Measurements from ENCODE around the gene AMFR.
"Not testable (repeated sequence)": the region's sequence is repeated elsewhere in the genome, so short reads cannot be mapped to it uniquely, and the experiment has no call there.

Gene AMFR

DNA sequence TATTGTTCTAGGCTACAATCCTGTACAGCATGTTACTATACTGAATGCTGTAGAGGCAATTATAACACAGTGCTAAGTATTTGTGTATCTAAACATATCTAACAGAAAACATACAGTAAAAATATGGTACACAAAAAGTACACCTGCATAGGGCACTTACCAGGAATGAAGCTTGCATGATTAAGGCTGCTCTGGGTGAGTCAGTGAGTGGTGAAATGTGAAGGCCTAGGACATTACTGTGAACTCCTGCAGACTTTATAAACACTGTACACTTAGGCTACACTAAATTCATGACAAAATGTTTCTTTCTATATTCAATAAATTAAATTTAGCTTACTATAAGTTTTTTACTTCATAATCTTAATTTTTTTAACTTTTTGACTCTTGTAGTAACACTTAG lies 37.1 kb downstream of the AMFR start:
- no peak for DNase-seq (ENCODE audit: low read depth)

DNA sequence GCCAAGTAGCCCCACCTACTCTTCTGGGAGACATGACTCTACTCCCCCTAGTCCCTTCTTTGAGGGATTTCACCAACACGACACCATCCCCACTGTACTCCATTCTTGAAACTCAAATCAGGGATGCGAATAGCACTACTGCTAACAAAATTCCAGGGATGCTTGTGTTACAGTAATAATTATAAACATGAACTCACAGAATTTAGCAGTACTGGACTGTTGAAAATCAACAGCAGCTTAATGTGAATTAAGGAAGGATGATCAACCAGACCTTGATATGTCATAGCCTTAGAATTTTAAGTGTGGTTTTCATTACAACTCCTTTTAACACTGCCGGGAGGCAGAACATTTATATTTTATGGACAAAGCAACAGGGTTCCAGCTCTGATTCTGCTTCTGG lies 37.9 kb downstream of the AMFR start:
- no peak for DNase-seq (ENCODE audit: low read depth)

DNA sequence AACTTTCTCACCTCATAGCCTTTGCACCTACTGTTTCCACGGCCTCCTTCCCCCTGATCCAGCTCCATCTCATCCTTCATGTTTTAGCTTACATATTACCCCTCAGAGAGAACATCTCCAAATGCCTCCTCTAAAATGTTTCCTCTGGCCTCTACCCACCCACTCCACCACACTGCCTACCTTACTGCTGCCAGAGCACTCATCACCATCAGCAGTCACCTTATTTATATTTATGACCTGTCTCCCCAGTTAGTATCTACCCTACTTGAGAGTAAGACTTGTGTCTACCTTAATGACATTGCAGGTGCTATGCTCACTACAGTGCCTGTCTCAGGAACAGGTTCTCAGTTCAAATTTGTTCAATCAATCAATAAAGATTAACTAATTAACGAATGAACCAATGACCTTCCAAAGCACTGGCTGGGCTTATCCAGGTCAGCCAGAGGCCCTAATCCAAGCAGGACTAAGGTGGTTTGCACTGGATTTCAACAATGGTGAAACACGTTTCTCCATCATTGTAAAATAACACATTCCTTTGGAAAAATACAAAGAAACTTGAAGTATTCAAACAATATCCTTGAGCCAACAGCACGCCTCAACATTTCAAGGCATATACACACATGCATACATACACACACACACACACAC lies 41.1 kb downstream of the AMFR start:
- no peak for DNase-seq (ENCODE audit: low read depth)

DNA sequence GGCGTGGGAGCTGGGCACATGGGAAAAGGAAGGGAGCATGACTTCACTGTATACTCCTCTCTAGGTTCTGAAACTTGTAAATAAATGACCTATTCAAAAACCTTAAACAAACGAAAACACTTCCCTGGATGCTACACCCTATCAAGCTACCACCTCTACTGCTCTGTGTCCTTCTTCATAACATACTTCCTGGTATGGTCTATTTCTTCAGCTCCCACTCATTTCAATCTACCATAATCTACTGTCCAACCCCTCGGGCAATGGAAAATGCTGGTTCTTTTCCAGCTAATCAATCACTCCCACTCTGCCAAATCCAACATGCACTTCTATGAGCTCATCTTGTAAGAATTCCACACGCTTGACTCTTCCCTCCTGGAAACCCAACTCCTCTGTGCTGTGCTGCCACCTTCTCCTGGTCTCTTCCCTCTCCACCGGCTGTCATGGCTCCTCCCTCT lies 42.4 kb downstream of the AMFR start:
- no peak for DNase-seq (ENCODE audit: low read depth)

DNA sequence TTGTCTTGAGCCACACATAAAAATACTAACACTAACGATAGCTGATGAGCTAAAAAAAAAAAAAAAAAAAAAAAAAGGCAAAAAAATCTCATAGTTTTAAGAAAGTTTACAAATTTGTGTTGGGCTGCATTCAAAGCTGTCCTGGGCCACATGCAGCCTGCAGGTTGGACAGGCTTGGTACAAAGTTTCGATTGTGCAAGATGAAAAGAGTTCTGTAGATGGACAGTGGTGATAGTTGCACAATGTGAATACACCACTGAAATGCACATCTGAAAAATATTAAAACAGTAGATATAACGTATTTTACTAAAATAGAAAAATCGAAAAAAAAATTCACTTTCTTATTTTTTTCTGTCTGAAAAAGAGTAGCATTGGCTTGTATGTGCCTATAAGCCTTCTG lies 42.9 kb downstream of the AMFR start:
- no peak for DNase-seq (ENCODE audit: low read depth)

DNA sequence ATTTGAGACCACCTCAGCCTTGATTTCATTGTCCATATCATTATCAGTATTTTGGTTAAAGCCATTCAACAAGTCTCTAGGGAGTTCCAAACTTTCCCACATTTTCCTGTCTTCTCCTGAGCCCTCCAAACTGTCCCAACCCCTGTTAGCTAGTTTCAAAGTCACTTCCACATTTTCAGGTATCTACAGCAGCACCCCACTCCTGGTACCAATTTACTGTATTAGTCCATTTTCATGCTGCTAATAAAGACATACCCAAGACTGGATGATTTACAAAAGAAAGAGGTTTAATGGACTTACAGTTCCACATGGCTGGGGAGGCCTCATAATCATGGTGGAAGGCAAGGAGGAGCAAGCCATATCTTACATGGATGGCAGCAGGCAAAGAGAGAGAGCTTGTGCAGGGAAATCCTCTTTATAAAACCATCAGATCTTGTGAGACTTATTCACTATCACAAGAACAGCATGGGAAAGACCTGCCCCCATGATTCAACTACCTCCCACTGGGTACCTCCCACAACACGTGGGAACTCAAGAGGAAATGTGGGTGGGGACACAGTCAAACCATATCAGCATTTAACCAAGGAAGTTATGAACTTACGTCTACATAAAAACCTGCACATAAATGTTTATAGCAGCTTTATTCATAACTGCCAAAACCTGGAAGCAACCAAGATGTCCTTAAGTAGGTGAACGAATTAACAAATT lies 44.4 kb downstream of the AMFR start:
- DNase-seq (ENCODE audit: low read depth) = not testable (repeated sequence)

DNA sequence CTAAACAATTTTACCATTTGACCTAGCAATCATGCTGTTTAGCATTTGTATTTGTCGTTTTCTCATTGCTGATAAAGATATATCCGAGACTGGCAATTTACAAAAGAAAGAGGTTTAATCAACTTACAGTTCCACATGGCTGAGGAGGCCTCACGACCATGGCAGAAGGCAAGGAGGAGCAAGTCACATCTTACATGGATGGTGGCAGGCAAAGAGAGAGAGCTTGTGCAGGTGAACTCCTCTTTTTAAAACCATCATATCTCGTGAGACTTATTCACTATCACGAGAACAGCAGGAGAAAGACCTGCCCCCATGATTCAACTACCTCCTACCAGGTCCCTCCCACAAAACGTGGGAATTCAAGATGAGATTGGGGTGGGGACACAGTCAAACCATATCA lies 46.3 kb downstream of the AMFR start:
- not testable (repeated sequence) for DNase-seq (ENCODE audit: low read depth)

DNA sequence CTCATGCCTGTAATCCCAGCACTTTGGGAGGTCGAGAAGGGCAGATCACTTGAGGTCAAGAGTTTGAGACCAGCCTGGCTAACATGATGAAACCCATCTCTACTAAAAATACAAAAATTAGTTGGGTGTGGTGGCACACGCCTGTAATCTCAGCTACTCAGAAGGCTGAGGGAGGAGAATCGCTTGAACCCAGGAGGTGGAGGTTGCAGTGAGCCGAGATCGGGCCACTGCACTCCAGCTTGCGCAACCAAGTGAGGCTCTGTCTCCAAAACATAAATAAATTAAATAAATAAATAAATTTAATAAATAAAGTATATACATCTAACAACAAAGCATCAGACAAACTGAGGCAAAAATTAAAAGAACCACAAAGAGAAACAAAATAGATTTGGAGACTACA lies 49.6 kb downstream of the AMFR start:
- DNase-seq (ENCODE audit: low read depth) = not testable (repeated sequence)

DNA sequence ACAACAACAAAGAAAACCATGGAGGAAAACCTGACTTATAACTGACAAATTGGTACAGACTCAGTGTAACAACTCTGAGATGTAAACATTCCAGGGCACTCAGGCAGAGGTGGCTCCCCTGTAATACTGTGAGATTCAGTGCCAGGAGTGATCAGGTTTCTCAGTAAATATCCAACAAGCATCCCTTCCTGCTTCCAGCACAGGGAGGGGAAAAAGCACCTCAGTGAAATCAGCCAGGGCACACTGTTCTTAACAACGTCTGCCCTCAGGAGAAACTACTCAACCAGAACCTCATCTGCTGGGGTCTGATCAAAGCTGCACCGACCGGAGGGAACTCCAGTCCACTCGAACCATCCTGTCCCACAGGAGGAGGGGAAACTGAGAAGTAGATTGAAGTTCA lies 52.3 kb downstream of the AMFR start:
- no peak for DNase-seq (ENCODE audit: low read depth)

DNA sequence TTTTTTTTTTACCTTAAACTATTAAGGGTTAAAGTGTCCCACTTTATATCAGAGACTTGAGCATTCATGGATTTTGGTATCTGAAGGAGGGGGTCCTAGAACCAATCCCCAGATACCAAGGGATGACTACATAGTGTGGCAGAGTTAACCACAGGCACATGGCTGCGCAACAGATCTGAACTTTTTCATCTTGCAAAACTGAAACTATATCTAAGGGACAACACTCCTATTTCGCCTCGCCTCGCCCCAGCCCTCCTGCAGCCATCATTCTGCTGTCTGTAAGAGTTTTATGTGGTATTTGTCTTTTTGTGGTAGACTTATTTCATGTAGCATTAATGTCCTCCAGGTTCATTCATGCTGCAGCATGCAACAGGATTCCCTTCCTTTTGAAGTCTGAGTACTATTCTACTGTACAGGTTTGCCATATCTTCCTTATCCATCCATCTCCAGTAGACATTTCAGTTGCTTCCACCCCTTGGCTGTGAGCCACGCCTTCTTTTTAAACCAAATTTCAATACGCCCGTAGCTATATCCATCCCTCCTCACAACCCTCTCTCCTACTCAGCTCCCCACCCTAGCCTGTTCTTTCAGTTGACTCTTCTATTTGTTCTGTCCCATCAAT lies 53.2 kb downstream of the AMFR start:
- DNase-seq (ENCODE audit: low read depth) = no peak

DNA sequence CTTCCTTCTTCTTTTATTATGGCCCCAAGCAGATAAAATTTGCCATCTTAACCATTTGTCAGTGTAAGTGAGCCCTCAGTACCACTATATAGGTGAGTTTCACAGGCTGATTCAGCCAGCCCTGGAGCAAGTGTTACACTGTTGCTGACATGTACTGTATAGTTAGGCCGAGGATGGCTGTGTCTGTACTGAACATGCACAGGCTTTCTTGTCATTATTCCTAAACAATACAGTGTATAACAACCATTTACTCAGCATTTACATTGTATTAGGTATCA lies 53.7 kb downstream of the AMFR start:
- no peak for DNase-seq (ENCODE audit: low read depth)

DNA sequence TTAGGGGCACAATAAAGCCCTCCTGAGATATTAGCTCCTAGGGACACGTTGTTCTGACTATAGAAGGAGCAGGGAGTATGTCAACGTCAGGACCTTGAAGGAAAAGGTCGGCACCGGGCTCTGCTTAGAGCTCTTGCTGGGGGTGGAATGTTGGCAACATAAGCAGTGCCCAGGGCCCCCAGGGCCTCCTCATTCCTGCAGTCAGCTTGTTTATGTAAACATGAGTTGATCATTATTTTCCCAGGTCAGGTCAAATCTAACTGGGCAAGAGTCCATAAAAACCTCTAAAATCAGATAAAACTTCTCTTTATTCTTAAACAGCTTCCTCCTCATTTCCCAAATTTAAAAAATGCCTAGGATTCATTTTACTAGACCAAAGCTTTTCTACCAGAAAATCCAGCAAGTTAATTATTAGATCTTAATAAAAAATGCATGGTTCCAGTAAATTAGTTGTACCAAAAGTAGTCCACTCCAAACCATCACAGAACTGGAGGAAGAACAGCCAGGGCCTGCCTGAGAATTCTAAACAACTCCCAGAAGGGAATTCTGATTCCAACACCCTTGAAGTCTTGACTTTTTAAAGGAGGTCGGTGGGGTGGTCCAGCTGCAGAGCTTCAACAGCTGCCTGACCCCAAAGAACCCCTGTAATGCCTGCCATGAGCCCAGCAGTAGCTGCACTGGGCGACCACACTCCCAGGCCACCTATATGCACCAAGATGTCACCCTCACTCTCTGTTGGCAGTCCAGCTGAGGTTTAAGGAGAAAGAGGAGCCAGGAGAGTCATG lies 54.3 kb downstream of the AMFR start:
- DNase-seq (ENCODE audit: low read depth) = no peak

DNA sequence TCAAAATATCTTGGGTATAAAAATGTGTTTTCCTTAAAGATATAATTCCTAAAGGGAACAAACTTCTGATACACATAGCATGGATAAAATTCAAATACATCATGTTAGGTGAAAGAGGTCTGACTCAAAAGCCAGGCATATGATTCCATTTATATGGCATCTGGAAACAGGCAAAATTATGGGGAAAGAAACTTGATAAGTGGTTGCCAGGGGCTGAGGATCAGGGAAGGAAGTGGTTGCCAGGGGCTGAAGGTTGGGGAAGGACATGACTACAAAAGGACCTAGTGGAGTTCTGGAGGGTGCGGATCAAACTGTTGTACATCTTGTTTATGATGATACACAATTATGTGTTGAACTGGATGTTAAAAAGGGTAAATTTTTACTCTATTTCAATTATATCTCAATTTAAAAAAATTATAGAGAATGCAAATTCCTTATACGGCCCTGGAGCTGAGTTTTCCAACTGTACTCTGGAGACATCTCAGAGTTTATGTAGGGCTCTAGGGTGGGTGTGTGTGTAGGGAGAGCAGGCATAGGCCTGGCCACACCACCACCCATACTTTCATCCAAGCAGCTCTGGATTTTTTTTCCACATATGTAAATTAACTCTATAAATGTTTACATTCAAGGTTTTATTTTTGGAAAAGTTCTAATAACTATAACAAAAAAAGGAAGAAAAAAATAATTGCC lies 55.0 kb downstream of the AMFR start:
- no peak for DNase-seq (ENCODE audit: low read depth)

DNA sequence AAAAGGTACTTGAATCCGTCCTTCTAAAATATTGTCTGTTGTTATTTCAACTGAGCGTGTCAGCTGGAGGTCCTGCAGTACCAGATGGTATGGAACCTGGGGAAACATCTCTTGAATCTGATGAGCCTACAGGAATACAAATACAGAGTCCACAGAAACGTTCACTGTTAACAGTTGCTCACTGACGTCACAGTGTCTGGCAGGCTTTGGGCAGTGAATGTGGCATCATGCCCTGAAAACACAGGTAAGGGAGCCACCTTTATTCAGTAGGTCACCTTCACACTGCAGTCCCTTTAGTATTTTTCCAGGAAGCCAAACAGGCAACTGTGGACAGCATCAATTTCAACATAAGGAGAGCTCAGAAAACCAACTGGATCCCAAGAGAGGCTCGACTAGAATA lies 56.1 kb downstream of the AMFR start:
- DNase-seq (ENCODE audit: low read depth) = no peak

DNA sequence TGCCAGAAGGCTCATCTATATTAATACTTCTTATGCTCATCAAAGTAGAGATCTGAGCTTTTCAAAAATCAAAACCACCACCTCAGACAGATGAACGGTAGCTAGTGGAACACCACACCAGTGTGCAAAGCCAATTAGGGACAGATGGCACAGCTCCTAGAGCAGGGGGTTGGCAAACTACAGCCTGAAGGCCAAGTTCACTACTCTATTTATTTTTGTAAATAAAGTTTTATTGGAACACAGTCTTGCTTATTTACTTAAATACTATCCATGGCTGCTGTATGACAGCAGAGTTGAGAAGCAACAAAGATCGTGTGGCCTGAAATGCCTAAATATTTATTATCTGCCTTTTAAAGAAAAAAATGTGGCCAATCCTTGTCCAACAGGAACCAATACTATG lies 56.8 kb downstream of the AMFR start:
- DNase-seq (ENCODE audit: low read depth) = no peak

DNA sequence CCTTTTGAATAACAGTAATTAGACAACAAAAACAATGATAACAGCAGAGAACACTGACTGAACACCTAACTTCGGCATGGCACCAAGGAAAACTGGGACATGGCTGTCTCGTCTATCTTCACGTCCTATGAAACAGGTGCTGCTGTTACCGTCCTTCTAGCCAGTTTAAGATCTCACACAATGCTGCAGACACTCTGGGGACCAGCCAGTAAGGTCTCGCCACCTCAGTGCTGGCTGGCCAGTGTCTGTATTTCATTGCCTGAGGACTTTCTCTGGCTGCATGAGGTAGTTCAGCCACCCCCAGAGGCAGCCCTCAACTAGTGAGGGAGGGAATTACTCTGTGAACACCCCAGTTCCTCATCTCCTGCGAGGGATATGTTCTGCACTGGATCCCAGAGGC lies 57.6 kb downstream of the AMFR start:
- DNase-seq (ENCODE audit: low read depth) = no peak

DNA sequence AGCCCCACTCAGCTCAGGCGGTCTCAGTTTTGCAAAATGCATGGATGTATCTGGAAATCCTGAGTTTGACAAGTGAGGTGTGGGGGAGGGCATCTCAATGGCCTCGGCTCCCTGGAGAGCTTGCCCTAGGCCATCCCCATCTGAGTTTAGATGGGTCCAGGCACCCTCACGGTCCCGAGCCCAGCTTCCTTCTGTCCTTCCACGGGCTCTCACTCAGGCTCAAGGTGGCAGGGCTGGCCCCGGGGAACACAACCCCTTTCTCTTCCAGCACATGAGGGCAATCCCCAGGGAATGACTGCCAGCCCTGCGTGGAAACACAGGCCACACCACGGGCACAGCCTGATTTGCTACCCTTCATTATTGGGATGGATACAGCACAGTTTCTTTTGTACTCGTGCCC lies 58.4 kb downstream of the AMFR start:
- no peak for DNase-seq (ENCODE audit: low read depth)

DNA sequence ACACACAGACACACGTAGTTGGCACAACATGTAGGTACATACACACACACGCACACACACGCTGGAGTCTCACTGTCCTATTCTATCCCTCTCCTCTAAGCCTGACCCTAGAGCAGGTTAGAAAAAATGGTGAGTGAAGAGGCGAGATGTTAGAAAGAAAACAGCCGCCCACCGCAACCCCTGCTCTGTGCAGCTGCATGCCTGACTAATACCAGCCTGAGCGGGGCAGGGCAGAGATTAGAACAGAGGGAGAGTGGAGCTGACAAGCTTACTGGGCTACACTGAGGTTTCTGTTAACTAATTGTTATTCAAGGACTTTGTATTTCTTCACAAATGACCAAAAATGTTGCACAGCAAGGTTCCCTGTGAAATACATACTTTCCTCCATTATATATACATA lies 59.8 kb downstream of the AMFR start:
- no peak for DNase-seq (ENCODE audit: low read depth)

DNA sequence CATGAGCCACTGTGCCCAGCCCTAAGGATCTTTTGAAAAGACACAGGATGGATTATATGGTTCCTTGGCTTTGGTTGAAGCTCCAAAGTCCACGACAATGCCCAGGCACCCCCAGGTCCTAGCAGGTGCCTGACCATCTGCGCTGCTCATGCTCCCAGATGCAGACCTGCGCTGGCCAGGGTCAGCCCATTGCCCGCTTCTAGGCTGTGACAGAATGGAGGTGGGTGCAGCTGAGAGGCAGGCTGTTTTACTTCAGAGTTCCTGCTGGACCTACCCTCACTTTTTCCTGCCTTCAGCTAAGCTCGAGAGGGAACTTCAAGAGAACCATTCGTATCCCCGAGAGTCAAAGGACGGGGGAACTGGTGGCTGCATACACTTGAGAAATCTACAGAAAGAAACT lies 60.5 kb downstream of the AMFR start:
- DNase-seq (ENCODE audit: low read depth) = no peak

DNA sequence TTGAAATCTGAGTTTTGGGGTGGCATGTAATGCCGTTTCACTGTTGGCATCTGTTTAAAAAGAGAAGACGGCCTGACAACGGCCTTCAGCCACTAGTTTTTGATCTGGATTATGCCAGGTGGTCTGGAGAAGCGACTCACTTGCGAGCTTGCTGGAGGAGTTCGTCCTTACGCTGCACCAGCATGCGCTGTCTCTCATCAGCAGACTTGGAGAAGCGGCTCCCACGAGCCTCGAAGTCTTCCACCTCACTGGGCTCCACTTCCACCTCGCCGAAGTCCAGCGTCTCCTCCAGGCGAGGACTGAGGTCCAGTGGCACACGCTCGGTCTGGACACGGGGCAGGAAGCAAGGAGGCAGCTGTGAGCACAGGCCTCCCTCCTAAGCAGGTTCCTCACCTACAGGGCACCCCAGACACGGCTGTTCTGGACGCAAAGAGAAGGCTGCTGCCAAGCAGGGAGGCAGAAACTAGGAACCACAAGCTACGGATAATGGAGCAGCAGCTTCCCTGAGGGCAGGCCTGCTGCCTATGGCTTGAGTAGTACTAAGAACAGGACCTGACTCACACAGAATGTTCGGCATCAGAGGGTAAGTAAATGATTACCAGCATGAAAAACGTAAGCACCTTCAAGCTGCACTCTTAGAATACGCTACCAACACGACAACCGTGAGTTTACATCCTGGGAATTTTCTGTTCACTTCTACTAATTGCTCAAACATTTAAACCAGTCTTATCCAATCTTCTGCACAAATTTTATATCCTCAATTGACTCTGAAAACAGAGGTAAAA lies 61.4 kb downstream of the AMFR start:
- DNase-seq (ENCODE audit: low read depth) = no peak

DNA sequence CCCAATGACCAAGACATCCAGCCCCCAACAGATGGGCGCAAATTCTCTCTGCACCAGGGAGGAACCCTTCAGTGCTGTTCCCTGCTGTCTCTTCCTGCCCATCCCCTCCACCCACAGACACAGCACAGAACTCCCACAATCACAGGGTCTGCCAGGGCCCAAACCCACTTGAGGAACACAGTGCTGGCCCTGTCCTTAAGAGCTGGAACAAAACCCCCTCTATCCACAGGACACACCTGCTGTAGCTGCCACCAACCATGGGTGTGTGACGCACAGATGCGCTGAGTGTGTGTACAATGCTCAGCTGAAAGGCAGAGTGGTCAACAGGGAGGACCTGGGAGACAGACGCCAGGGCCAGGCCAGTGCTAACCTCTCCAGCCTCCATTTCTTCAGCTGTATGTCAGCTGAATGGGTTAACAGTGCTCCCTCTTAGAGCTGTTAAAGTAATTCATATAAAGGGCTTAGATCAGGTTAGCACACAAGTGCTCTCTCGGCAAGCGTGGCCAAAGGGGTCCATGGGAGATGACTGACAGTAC lies 62.1 kb downstream of the AMFR start:
- DNase-seq (ENCODE audit: low read depth) = no peak

Measured in stimulated activated CD4-positive, alpha-beta T cell treated with anti-CD3 and anti-CD28 coated beads, Interleukin-2, amount 100 ng/mL, for 4 hours (primary cell).